ENCODE results near the gene LRRC36. TPM values are rescaled to one million over a fixed set of nuclear protein-coding genes. Genes with fewer than 3 reads are reported as not detected.

The LRRC36 gene
- total RNA-seq, 1 donor from 2014 or later: 0.69 TPM

DNA sequence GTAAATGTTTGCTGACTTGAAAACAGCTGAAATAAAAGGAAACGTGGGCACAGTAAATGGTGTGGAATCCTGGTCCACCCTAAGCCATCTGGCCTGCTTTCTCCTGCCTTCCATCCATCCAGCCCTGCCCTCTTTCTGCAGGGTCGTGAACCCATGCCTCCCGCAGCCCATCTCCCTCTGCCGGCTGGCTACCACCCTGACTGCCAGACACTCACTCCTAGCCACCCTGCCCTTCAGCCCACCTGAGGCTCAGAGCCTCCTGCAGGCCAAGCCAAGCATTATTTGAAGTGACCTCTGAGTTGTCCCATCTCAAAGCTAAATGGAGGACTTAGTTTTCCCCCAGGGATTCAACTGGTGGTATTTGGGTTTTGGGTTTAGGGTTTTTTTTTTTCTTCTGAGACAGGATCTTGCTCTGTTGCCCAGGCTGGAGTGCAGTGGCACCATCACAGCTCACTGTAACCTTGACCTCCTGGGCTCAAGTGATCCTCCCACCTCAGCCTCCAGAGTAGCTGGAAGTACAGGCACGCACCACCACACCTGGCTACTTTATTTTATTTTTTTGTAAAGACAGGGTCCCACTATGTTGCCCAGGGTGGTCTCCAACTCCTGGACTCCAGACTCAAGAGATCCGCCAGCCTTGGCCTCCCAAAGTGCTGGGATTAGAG lies 81.3 kb downstream of the LRRC36 start:
- CTCF ChIA-PET: interaction anchor here (1.5 kb wide), 1 partner anchor 9 kb away, joined by 3 read pairs; the partner anchor contains the start of gene ZDHHC1
- Mint-ChIP-seq H3K4me1 (no peaks in the 10 kb centered on the region), H3K27ac (no peak overlapping the region), H3K9me3 (no peaks in the 10 kb centered on the region), H3K36me3 (ENCODE audit: low read depth) (no peaks in the 10 kb centered on the region), H3K4me3 (no peak overlapping the region), H3K27me3 (peaks cover 1% of the 10 kb centered on the region)
- POLR2A ChIA-PET: no interaction called here
- DNase-seq (no peak), ATAC-seq (ENCODE audit: low read depth) (no peak)
- TF ChIP-seq CTCF (IDR thresholded peaks at IDR 0.05): no peak
- intact Hi-C loops (cut with micrococcal nuclease): no loop called here

GRCh38 chr16:67409631-67410030 lies 83.0 kb downstream of the LRRC36 start:
- Mint-ChIP-seq H3K4me3 (no peak overlapping the region), H3K9me3 (no peaks in the 10 kb centered on the region), H3K27me3 (no peaks in the 10 kb centered on the region), H3K4me1 (no peaks in the 10 kb centered on the region), H3K36me3 (ENCODE audit: low read depth) (no peaks in the 10 kb centered on the region), H3K27ac (no peak overlapping the region)
- no peak for ATAC-seq (ENCODE audit: low read depth)
- POLR2A ChIA-PET: no interaction called here
- TF ChIP-seq CTCF (IDR thresholded peaks at IDR 0.05): no peak
- intact Hi-C loops (cut with micrococcal nuclease): no loop called here
- CTCF ChIA-PET: no interaction called here
- no peak for DNase-seq

DNA sequence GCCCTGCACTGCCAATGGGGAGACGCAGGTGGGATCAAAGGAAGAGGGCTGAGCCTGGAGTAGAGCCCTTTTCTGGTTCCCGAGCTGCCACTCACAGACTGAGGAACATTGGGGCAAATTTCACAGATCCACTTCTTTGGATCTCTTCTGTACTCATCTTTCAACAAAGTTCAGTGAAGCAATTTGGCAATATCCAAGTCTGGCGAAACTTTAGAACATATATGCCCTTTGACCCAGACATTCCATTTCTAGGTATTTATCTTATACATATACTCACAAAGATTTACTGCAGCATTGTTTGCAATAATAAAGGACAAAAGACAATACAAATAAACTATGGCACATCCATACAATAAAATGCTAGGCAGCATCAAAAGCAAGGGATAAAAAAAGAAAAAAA lies 84.7 kb downstream of the LRRC36 start:
- DNase-seq (no peak), ATAC-seq (ENCODE audit: low read depth) (no peak)
- ChIA-PET POLR2A (no interaction called here), CTCF (interaction anchor here (1.7 kb wide), 1 partner anchor 11 kb away, joined by 4 read pairs; no protein-coding TSS in a partner anchor)
- peaks cover 2% of the 10 kb centered on the region for H3K27me3 Mint-ChIP-seq
- intact Hi-C loops (cut with micrococcal nuclease): no loop called here
- peaks cover 4% of the 10 kb centered on the region for H3K4me1 Mint-ChIP-seq
- no peak overlapping the region for H3K27ac Mint-ChIP-seq
- H3K4me3 Mint-ChIP-seq: no peak overlapping the region
- TF ChIP-seq CTCF (IDR thresholded peaks at IDR 0.05): no peak
- H3K9me3 Mint-ChIP-seq: no peaks in the 10 kb centered on the region
- H3K36me3 Mint-ChIP-seq (ENCODE audit: low read depth): no peaks in the 10 kb centered on the region

- CTCF ChIA-PET: interaction anchor here (1.5 to 1.7 kb wide), 2 partner anchors 10 to 152 kb away, joined by 3 to 4 read pairs; no protein-coding TSS in a partner anchor
Measured at GRCh38 chr16:67412294-67412693, 85.7 kb downstream of the LRRC36 start.

More at GRCh38 chr16:67412294-67412693, 85.7 kb downstream of the LRRC36 start:
- Mint-ChIP-seq H3K36me3 (ENCODE audit: low read depth) (no peaks in the 10 kb centered on the region), H3K27ac (no peak overlapping the region), H3K4me1 (peaks cover 8% of the 10 kb centered on the region), H3K9me3 (no peaks in the 10 kb centered on the region), H3K27me3 (peaks cover 3% of the 10 kb centered on the region), H3K4me3 (no peak overlapping the region)
- TF ChIP-seq CTCF (IDR thresholded peaks at IDR 0.05): no peak
- ATAC-seq (ENCODE audit: low read depth) (no peak), DNase-seq (no peak)
- POLR2A ChIA-PET: no interaction called here
- intact Hi-C loops (cut with micrococcal nuclease): no loop called here

All from activated B cell treated with CpG ODN at 0.5 μM for 24 hours (primary cell).